ENCODE measurements around the gene STAP2.
A peak's percentile ranks its signal among the peaks of the same experiment; 100 is the strongest.

STAP2 gene

GRCh38 chr19:4328243-4328990 is 10.2 kb downstream of the STAP2 start:
- H3K4me3 ChIP-seq (ENCODE audit: control insufficient read depth, low read depth, low read length), result peak overlapping the region; percentile 58
- TF ChIP-seq CTCF (conservative IDR thresholded peaks at IDR 0.05; ENCODE audit: control insufficient read depth, insufficient read depth, low read depth, low read length), result no peak

DNA sequence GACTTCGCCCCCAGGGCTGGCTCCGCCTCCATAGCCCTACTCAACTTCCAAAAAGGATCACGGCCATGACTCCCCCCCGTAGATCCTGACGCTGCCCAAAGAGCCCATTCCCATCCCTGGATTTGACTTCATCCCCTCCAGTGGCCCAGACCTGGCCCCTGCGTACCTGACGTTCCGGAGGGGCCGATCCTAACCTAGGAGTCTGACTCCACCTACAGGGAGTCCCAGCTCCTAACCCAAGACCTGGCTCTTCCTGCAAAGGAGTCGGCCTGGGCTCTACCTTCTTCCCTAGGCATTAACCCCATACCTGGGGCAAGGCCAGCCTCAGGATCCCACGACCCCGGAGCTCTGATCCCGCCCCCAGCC is 10.8 kb downstream of the STAP2 start:
- DNase-seq (ENCODE audit: low read depth), result no peak
- no peak for TF ChIP-seq CTCF (conservative IDR thresholded peaks at IDR 0.05; ENCODE audit: control insufficient read depth, insufficient read depth, low read depth, low read length)
- peak overlapping the region; percentile 36 for H3K4me3 ChIP-seq (ENCODE audit: control insufficient read depth, low read depth, low read length)

More at GRCh38 chr19:4328243-4328990, 10.2 kb downstream of the STAP2 start:
- peak; percentile 93 for DNase-seq (ENCODE audit: low read depth)

DNA sequence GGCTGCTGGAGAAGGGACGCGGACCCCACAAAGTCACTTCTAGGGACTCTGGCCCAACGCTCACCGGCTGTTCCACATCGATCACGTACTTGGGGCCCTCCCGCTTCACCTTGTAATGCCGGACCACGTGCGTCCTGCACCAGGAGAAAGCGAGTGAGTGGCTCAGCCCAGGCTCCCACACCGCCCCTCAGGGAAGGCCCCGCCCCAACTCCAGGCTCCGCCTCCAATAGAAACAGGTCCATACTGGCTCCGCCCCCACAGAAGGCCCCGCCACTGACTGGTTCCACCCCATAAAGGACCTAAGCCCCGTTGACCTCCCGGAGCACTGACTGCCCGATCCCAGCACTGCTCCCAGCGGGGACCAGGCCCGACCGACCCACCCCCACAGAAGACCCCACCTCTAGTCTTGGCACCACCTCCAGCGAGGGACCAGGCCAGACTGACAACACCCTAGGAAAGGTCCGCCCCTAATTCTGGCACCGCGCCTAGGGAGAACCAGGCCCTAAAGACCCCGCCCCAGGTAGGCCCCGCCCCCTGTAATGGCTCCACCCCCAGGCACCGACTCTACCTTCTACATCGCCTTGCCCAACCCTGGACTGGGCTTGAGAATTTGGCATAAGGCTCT is 11.3 kb downstream of the STAP2 start:
- peak; percentile 41 for DNase-seq (ENCODE audit: low read depth)
- no peak for TF ChIP-seq CTCF (conservative IDR thresholded peaks at IDR 0.05; ENCODE audit: control insufficient read depth, insufficient read depth, low read depth, low read length)
- H3K4me3 ChIP-seq (ENCODE audit: control insufficient read depth, low read depth, low read length), result peak overlapping the region; percentile 36

DNA sequence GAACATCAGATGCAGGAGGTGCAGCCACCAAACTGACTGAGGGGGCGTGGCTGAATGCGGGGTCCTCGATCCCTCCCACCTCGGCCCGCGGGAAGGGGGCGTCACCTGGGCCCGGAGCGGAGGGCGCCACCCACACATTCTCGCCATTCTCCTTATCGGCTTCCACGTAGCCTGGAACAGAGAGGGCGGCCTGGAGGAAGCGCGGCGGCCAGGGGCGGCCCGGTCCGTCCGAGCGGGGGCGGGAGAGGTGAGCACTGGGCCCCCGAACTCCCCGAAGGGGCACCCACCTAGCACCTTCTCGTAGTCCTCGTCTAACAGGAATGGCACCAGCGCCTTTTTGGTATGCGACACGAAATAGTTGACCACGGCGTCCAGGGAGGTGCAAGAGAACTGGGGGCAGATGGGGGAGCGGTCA is 11.8 kb downstream of the STAP2 start:
- DNase-seq (ENCODE audit: low read depth), result no peak
- H3K4me3 ChIP-seq (ENCODE audit: control insufficient read depth, low read depth, low read length), result no peak overlapping the region
- TF ChIP-seq CTCF (conservative IDR thresholded peaks at IDR 0.05; ENCODE audit: control insufficient read depth, insufficient read depth, low read depth, low read length), result no peak

DNA sequence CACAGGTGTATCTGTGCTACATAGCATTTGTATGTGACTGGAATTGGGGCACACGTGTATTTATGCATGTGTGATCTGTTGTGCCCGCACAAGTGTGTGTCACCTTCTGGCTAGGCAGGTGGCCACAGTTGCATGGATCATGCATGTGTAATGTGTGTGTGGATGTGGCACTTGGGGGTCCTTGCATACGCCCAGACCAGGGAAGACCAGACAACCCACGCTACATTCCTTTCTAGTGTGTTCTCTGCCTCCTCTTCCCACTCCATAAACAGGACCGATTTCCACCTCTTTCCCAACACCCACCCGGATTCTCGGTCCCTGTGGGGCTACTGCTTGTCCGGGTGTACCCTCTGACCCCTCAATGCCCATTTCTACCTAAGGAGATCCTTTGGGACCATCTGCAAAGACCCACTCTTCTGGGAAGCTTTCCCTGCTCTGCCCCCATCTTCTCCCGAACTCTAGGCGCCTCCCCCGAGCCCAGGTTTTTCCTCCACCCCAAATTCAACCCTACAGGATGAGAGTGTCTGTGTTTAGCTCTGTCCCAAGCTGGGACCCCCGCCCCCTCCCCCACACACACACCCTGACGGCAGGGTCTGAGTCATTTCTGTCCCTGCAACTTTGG is 12.3 kb downstream of the STAP2 start:
- no peak overlapping the region for H3K4me3 ChIP-seq (ENCODE audit: control insufficient read depth, low read depth, low read length)
- no peak for DNase-seq (ENCODE audit: low read depth)
- TF ChIP-seq CTCF (conservative IDR thresholded peaks at IDR 0.05; ENCODE audit: control insufficient read depth, insufficient read depth, low read depth, low read length), result no peak

GRCh38 chr19:4324228-4324627 is 14.4 kb downstream of the STAP2 start:
- H3K4me3 ChIP-seq (ENCODE audit: control insufficient read depth, low read depth, low read length), result no peak overlapping the region
- TF ChIP-seq CTCF (conservative IDR thresholded peaks at IDR 0.05; ENCODE audit: control insufficient read depth, insufficient read depth, low read depth, low read length), result no peak

More at GRCh38 chr19:4324228-4324627, 14.4 kb downstream of the STAP2 start:
- no peak for DNase-seq (ENCODE audit: low read depth)
